Fibroblast of lung (primary cell): Measurements from ENCODE around the gene IFNG-AS1.

Experiments used
- CTCF ChIP-seq, 2 donors: IDR thresholded peaks in 1 of 2; conservative IDR thresholded peaks in 1 of 2; 1 replicate in 1 of 2; 2 replicates in 1 of 2; pipeline ENCODE4 v1.5.1; 2011 to 2012; ENCODE audit warnings: low read length in 2 of 2, control low read depth in 1 of 2, inconsistent platforms in 1 of 2, low read depth in 1 of 2, mild to moderate bottlenecking in 1 of 2
- EZH2 ChIP-seq: IDR thresholded peaks from 2 replicates; pipeline ENCODE4 v1.5.1; 2012; ENCODE audit warnings: low read length, control low read depth, mild to moderate bottlenecking; ENCODE audit errors: missing control alignments

GRCh38 chr12:67991158-67991557, 1.9 kb downstream of the IFNG-AS1 start:
- TF ChIP-seq EZH2, result no peak
- no peak for TF ChIP-seq CTCF (conservative IDR thresholded peaks at IDR 0.05 in 1 of 2, IDR thresholded peaks at IDR 0.05 in 1 of 2; ENCODE audit: low read depth in 1 of 2, low read length in 2 of 2)
